T-cell (primary cell): ENCODE data around the gene TAF11L9. TPM values are rescaled to one million over a fixed set of nuclear protein-coding genes. Genes with fewer than 3 reads are reported as not detected.
"Not testable (repeated sequence)": the region's sequence is repeated elsewhere in the genome, so short reads cannot be mapped to it uniquely, and the experiment has no call there.

ENCODE experiments used
- ATAC-seq, 4 experiments: fragments of 200-7000 bp in 3 of 4; fragments of 150-1000 bp in 1 of 4; cut with Tn5 transposase; replicated peaks in 1 of 4; 1 replicate in 3 of 4; 2 replicates in 1 of 4; pipeline ENCODE4 v1.10.0; 2021; ENCODE audit warnings: moderate library complexity in 3 of 4, mild to moderate bottlenecking in 2 of 4, moderate number of reproducible peaks in 1 of 4
- CTCF ChIA-PET, 2 donors: fragments of 300-600 bp; sonication (Branson Sonifier 250); formaldehyde crosslinking; loops; one replicate each; lab custom pipeline; 2022; ENCODE audit warnings: antibody characterized with exemption in 2 of 2; lab: Charles Lee
- POLR2A ChIA-PET, 2 donors: fragments of 300-600 bp; sonication (Branson Sonifier 250); formaldehyde crosslinking; loops; one replicate each; lab custom pipeline; 2022; ENCODE audit warnings: antibody characterized with exemption in 2 of 2; lab: Charles Lee
- DNase-seq, 35 experiments: peaks; one replicate each; pipeline versions ENCODE4 v3.0.0 to v3.0.0-alpha.2; 2013 to 2023
- H3K27ac ChIP-seq: one replicate; pipeline ENCODE4 v1.5.1; 2013; ENCODE audit warnings: low read length
- H3K27me3 ChIP-seq, 2 experiments: replicated peaks in 1 of 2; 1 replicate in 1 of 2; 2 replicates in 1 of 2; pipeline versions ENCODE4 v1.6.1 to v1.7.0; 2013; ENCODE audit warnings: low read length in 1 of 2, mixed read lengths in 1 of 2; ENCODE audit not compliant: control insufficient read depth in 2 of 2, insufficient read depth in 2 of 2; ENCODE audit errors: extremely low read depth in 1 of 2
- H3K36me3 ChIP-seq, 2 donors: 1 replicate in 1 of 2; 2 replicates in 1 of 2; pipeline versions ENCODE4 v1.6.1 to v1.7.0; 2013; ENCODE audit warnings: low read length in 1 of 2; ENCODE audit not compliant: control insufficient read depth in 2 of 2, insufficient read depth in 1 of 2; ENCODE audit errors: extremely low read depth in 1 of 2
- H3K4me1 ChIP-seq, 2 experiments: 1 replicate in 1 of 2; 2 replicates in 1 of 2; pipeline versions ENCODE4 v1.6.1 to v1.7.0; 2013; ENCODE audit warnings: low read length in 2 of 2, mixed read lengths in 1 of 2; ENCODE audit not compliant: insufficient read depth in 2 of 2, control insufficient read depth in 1 of 2; ENCODE audit errors: extremely low read depth in 1 of 2
- H3K4me3 ChIP-seq, 2 donors: 1 replicate in 1 of 2; 2 replicates in 1 of 2; pipeline versions ENCODE4 v1.5.1 to v1.7.0; 2013; ENCODE audit warnings: mild to moderate bottlenecking in 2 of 2, low read length in 1 of 2, moderate library complexity in 1 of 2; ENCODE audit not compliant: control insufficient read depth in 1 of 2; ENCODE audit errors: extremely low read depth in 1 of 2
- H3K9me3 ChIP-seq: 2 replicates; pipeline ENCODE4 v1.7.0; 2013
- H3K27ac Mint-ChIP-seq, 2 donors: one replicate each; pipeline ENCODE4 v1.8.0; 2020 to 2021; ENCODE audit warnings: mild to moderate bottlenecking in 2 of 2, mixed read lengths in 2 of 2
- H3K27me3 Mint-ChIP-seq, 2 donors: one replicate each; pipeline ENCODE4 v1.8.0; 2021 to 2022; ENCODE audit warnings: mixed read lengths in 2 of 2
- H3K36me3 Mint-ChIP-seq: one replicate; pipeline ENCODE4 v1.8.0; 2021; ENCODE audit warnings: mixed read lengths
- H3K4me1 Mint-ChIP-seq, 3 donors: one replicate each; pipeline ENCODE4 v1.8.0; 2020 to 2022; ENCODE audit warnings: mixed read lengths in 3 of 3, mild to moderate bottlenecking in 1 of 3
- H3K4me3 Mint-ChIP-seq, 3 donors: one replicate each; pipeline ENCODE4 v1.8.0; 2020 to 2022; ENCODE audit warnings: mild to moderate bottlenecking in 3 of 3, mixed read lengths in 3 of 3, moderate library complexity in 3 of 3
- H3K9me3 Mint-ChIP-seq, 3 donors: one replicate each; pipeline ENCODE4 v1.8.0; 2020 to 2022; ENCODE audit warnings: mixed read lengths in 3 of 3
- WGBS: methylation state at CpG from one replicate; pipeline ENCODE4 v1.1.5; 2013; ENCODE audit warnings: missing lambda C conversion rate; ENCODE audit not compliant: insufficient coverage; 5-methylcytosine and 5-hydroxymethylcytosine counted together
- total RNA-seq, 35 experiments: library from RNA in 6 of 35; stranded (reverse) in 6 of 35; fragments of 120-200 nt in 1 of 35; gene quantifications; one replicate each; pipeline versions ENCODE4 v1.2.1 to v1.2.4 and lab custom pipeline; 2013 to 2026

Gene TAF11L9
- total RNA-seq, 5 donors from 2014 or later (not counting 1 experiment from before 2014, with no cell fraction given): not detected

DNA sequence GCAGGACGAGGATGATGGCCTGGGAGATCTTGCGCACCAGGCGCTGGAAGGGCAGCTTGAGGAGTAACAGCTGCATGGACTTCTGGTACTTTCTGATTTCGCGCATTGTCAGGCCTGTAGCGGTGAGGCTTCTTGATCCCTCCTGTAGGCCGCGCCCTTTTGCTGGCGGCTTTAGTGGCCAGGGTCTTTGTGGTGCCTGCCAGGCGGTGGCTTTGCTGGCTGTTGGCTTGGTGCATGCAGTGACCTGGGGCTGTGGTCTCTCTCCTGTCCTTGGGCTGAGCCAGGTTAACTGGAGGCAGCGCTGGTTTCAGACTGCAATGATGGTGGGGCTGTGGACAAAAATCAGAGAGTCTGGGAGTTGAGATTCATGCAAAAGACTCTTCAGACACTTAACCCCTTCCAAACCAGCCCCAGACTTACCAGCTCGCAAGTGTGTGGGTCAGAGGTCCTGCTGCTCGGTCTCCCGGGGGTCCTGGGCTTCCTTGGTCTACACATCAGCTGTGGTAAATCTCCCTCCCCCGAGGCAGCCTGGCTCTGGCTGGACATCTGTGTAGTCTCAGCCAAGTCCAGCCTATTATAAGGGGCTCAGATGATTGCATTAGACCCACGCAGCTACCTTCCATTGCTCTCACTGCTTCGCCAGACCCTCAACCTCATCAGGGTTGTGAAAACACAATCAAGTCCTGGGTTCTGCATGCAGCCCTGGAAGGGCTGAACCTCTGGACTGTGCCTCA lies 20.8 kb upstream of the TAF11L9 start:
- H3K4me1 Mint-ChIP-seq: no peaks in the 10 kb centered on the region
- H3K27me3 Mint-ChIP-seq: no peaks in the 10 kb centered on the region
- Histone ChIP-seq H3K4me1 (no peaks in the 10 kb centered on the region), H3K27ac (no peak overlapping the region), H3K9me3 (no peaks in the 10 kb centered on the region), H3K4me3 (no peak overlapping the region), H3K36me3 (no peaks in the 10 kb centered on the region), H3K27me3 (no peaks in the 10 kb centered on the region)
- no peak overlapping the region for H3K4me3 Mint-ChIP-seq
- no peak for ATAC-seq
- H3K27ac Mint-ChIP-seq: no peak overlapping the region
- 90% methylated on average over 13 of the region's 17 CpGs for WGBS
- ChIA-PET POLR2A (no interaction called here), CTCF (no interaction called here)
- H3K36me3 Mint-ChIP-seq: no peaks in the 10 kb centered on the region
- no peak for DNase-seq
- peaks cover 0 to 12% (median 9%) of the 10 kb centered on the region in 3 donors for H3K9me3 Mint-ChIP-seq

DNA sequence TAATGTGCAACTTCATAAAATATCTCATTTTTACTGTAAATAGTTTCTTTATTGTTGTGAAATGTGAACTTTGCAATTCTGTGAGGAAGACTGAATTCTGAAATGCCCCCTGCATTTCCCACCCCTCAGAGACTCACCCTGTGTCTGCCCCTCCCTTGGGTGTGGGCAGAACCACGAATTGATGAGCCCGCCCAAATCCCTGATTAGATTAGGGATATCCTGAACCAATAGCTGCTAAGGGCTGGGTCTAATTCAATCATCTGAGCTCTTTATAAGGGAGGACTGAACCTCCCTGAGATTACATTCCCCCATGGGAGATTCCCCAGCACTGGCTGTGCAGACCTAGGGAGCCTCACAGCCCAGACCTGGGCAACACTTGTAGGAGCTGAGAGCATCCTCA lies 15.9 kb upstream of the TAF11L9 start, which contains the start of gene TAF11L12:
TSS of gene TAF11L12 (plus strand) at position 301 of the 400 bp plus-strand sequence.
- H3K27ac Mint-ChIP-seq, H3K27me3 Mint-ChIP-seq, H3K4me3 Mint-ChIP-seq, H3K4me1 ChIP-seq, H3K27ac ChIP-seq, H3K36me3 Mint-ChIP-seq, H3K9me3 ChIP-seq, H3K27me3 ChIP-seq, ATAC-seq, H3K4me3 ChIP-seq, DNase-seq, POLR2A ChIA-PET, H3K36me3 ChIP-seq, H3K4me1 Mint-ChIP-seq: not testable (repeated sequence)
- H3K9me3 Mint-ChIP-seq: peaks cover 7 to 12% (median 11%) of the 10 kb centered on the region in 3 donors
- CTCF ChIA-PET: interaction anchor here in 1 of 2 donors (0.5 kb wide), 1 partner anchor 375 kb away, joined by 4 read pairs; no protein-coding TSS in a partner anchor
- no CpG with 5 or more reads among the region's 2 CpGs for whole genome bisulfite sequencing

DNA sequence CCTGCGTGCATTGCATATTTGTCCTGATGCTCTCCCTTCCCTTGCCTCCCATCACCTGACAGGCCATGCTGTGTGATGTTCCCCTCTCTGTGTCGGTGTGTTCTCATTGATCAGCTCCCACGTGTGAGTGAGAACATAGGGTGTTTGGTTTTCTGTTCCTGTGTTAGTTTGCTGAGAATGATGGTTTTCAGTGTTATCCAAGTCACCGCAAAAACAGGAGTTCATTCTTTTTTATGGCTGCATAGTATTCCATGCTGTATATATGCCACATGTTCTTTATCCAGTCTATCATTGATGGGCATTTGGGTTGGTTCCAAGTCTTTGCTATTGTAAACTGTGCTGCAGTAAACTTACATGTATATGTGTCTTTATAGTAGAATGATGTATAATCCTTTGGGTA lies 13.3 kb upstream of the TAF11L9 start:
- H3K9me3 Mint-ChIP-seq: peaks cover 10 to 16% (median 13%) of the 10 kb centered on the region in 3 donors
- CTCF ChIA-PET, H3K36me3 Mint-ChIP-seq, ATAC-seq, H3K27ac ChIP-seq, H3K9me3 ChIP-seq, H3K27me3 ChIP-seq, H3K4me1 Mint-ChIP-seq, H3K36me3 ChIP-seq, H3K4me3 Mint-ChIP-seq, DNase-seq, H3K27me3 Mint-ChIP-seq, H3K4me3 ChIP-seq, H3K27ac Mint-ChIP-seq, H3K4me1 ChIP-seq: not testable (repeated sequence)
- POLR2A ChIA-PET: interaction anchor here in 1 of 2 donors (0.7 kb wide), 1 partner anchor 133 kb away, joined by 3 read pairs; no protein-coding TSS in a partner anchor
- WGBS: no CpG with 5 or more reads among the region's 4 CpGs

DNA sequence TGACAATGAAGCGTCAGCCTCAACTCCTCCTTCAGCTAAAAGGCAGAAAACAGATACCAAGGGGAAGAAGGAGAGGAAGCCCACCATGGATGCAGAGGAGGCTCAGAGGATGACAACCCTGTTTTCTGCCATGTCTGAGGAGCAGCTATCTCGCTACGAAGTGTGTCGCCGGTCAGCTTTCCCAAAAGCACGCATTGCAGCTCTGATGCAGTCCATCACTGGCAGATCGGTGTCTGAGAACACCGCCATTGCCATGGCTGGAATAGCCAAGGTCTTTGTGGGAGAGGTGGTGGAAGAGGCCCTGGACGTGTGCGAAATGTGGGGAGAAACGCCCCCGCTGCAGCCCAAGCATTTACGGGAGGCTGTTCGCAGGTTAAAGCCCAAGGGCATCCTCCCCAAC lies 10.8 kb upstream of the TAF11L9 start:
- Histone ChIP-seq H3K27ac (no peak overlapping the region), H3K36me3 (no peaks in the 10 kb centered on the region), H3K4me1 (no peaks in the 10 kb centered on the region), H3K4me3 (no peak overlapping the region), H3K9me3 (no peaks in the 10 kb centered on the region), H3K27me3 (no peaks in the 10 kb centered on the region)
- ATAC-seq: no peak
- no peaks in the 10 kb centered on the region for H3K36me3 Mint-ChIP-seq
- no peak overlapping the region for H3K4me3 Mint-ChIP-seq
- WGBS: no CpG with 5 or more reads among the region's 14 CpGs
- POLR2A ChIA-PET: no interaction called here
- CTCF ChIA-PET: no interaction called here
- no peaks in the 10 kb centered on the region for H3K27me3 Mint-ChIP-seq
- no peaks in the 10 kb centered on the region for H3K4me1 Mint-ChIP-seq
- H3K9me3 Mint-ChIP-seq: peaks cover 10 to 16% (median 14%) of the 10 kb centered on the region in 3 donors
- H3K27ac Mint-ChIP-seq: no peak overlapping the region
- DNase-seq: no peak

DNA sequence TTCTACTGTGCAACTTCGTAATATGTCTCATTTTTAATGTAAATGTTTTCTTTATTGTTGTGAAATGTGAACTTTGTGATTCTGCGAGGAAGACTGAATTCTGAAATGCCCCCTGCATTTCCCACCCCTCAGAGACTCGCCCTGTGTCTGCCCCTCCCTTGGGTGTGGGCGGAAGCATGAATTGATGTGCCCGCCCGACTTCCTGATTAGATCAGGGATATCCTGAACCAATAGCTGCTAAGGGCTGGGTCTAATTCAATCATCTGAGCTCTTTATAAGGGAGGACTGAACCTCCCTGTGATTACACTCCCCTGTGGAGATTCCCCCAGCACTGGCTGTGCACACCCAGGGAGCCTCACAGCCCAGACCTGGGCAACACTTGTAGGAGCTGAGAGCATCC lies 9.7 kb upstream of the TAF11L9 start, which contains the start of gene TAF11L11:
TSS of gene TAF11L11 (plus strand) at position 304 of the 400 bp plus-strand sequence.
- H3K4me3 ChIP-seq, H3K4me1 ChIP-seq, ATAC-seq, H3K36me3 Mint-ChIP-seq, H3K4me3 Mint-ChIP-seq, H3K27ac ChIP-seq, POLR2A ChIA-PET, CTCF ChIA-PET, DNase-seq, H3K36me3 ChIP-seq, H3K4me1 Mint-ChIP-seq, H3K27me3 Mint-ChIP-seq, H3K9me3 ChIP-seq, H3K27ac Mint-ChIP-seq, H3K27me3 ChIP-seq: not testable (repeated sequence)
- peaks cover 10 to 16% (median 14%) of the 10 kb centered on the region in 3 donors for H3K9me3 Mint-ChIP-seq
- 69% methylated on average over 4 of the region's 6 CpGs for WGBS

DNA sequence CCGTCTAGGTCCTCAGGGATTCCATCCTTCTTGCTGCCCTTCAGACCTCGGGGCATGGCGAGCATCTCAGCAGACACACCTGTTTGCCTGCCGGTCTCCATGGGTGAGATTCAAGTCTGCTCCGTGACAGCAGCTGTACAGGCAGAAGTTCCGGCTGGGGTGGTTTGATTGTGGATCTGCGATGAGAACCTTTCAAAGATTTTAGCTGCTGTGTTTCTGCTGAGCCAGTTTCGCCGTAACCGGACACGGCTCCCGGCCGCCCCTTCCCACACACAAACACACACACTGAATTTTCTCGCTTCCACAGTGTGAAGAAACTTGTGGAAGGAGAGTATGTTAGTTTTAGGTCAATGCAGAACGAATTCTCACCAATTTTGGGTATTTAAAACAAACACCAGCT lies 3.5 kb upstream of the TAF11L9 start, which contains the start of gene TAF11L10:
TSS of gene TAF11L10 (minus strand) at position 101 of the 400 bp plus-strand sequence.
- POLR2A ChIA-PET, CTCF ChIA-PET: not testable (repeated sequence)

More for the DNA sequence above, 3.5 kb upstream of the TAF11L9 start, which contains the start of gene TAF11L10:
- H3K9me3 Mint-ChIP-seq, H3K36me3 Mint-ChIP-seq, H3K27ac ChIP-seq, H3K27me3 ChIP-seq, H3K27ac Mint-ChIP-seq, H3K9me3 ChIP-seq, DNase-seq, H3K4me3 Mint-ChIP-seq, H3K4me1 ChIP-seq, H3K36me3 ChIP-seq, H3K27me3 Mint-ChIP-seq, ATAC-seq, H3K4me1 Mint-ChIP-seq, H3K4me3 ChIP-seq: not testable (repeated sequence)
- WGBS: no CpG with 5 or more reads among the region's 15 CpGs
